Caco-2 (cell line): ENCODE results near the gene INPP5J. TPM values are rescaled to one million over a fixed set of nuclear protein-coding genes. Genes with fewer than 3 reads are reported as not detected.

Source experiments
- BruUV-seq: library from RNA; stranded (reverse); fragments of 400-500 nt; replicated peaks from 2 replicates; lab custom pipeline; 2021; lab: Mats Ljungman, UMichigan
- CTCF ChIA-PET: fragments of 300-600 bp; sonication (Branson Sonifier 250); formaldehyde crosslinking; loops from one replicate; lab custom pipeline; 2022; ENCODE audit warnings: antibody characterized with exemption; lab: Charles Lee
- POLR2A ChIA-PET: fragments of 300-600 bp; sonication (Branson Sonifier 250); formaldehyde crosslinking; loops from one replicate; lab custom pipeline; 2022; ENCODE audit warnings: antibody characterized with exemption; lab: Charles Lee
- DNase-seq, 2 experiments: peaks; one replicate each; pipeline versions ENCODE4 v3.0.0 to v3.0.0-alpha.2; 2020 to 2022
- H3K27me3 ChIP-seq: replicated peaks from 2 replicates; pipeline ENCODE4 v1.6.0; 2011; ENCODE audit warnings: low read length; ENCODE audit not compliant: control insufficient read depth, insufficient read depth
- H3K36me3 ChIP-seq: 2 replicates; pipeline ENCODE4 v1.5.1; 2011; ENCODE audit warnings: low read length; ENCODE audit not compliant: control insufficient read depth, insufficient read depth
- H3K4me1 ChIP-seq: fragments of 250-450 bp; sonication (Bioruptor Pico); 2 replicates; pipeline ENCODE4 v1.5.1; 2020; ENCODE audit warnings: mild to moderate bottlenecking
- H3K4me3 ChIP-seq: 2 replicates; pipeline ENCODE4 v1.5.1; 2011; ENCODE audit warnings: low read depth, mild to moderate bottlenecking, control low read depth, low read length
- H3K9me3 ChIP-seq: fragments of 250-450 bp; sonication (Bioruptor Pico); 2 replicates; pipeline ENCODE4 v1.5.1; 2020; ENCODE audit warnings: mild to moderate bottlenecking, moderate library complexity
- H3K27ac Mint-ChIP-seq: one replicate; pipeline ENCODE4 v1.8.0; 2022; ENCODE audit warnings: mixed read lengths; ENCODE audit not compliant: unreplicated experiment
- H3K27me3 Mint-ChIP-seq: one replicate; pipeline ENCODE4 v1.8.0; 2022; ENCODE audit warnings: mixed read lengths; ENCODE audit not compliant: insufficient read depth, unreplicated experiment
- H3K36me3 Mint-ChIP-seq: one replicate; pipeline ENCODE4 v1.8.0; 2022; ENCODE audit warnings: mild to moderate bottlenecking, mixed read lengths; ENCODE audit not compliant: insufficient read depth, unreplicated experiment
- H3K4me1 Mint-ChIP-seq: one replicate; pipeline ENCODE4 v1.8.0; 2022; ENCODE audit warnings: low read depth, mixed read lengths; ENCODE audit not compliant: unreplicated experiment
- H3K4me3 Mint-ChIP-seq: one replicate; pipeline ENCODE4 v1.8.0; 2022; ENCODE audit warnings: mild to moderate bottlenecking, moderate library complexity, mixed read lengths; ENCODE audit not compliant: unreplicated experiment
- H3K9me3 Mint-ChIP-seq: one replicate; pipeline ENCODE4 v1.8.0; 2022; ENCODE audit warnings: mixed read lengths; ENCODE audit not compliant: unreplicated experiment
- intact Hi-C: fragments of 100-400 bp; cut with micrococcal nuclease; formaldehyde crosslinking; loops from one replicate; pipeline ENCODE4 v1.10.0; 2022; ENCODE audit not compliant: unreplicated experiment
- total RNA-seq: library from RNA; stranded (reverse); gene quantifications from 2 replicates; pipeline ENCODE4 v1.2.3, GENCODE V29; 2022
- TF ChIP-seq, protein P1 (sequence below), 2 experiments: fragments of 200-600 bp in 1 of 2; IDR thresholded peaks; 1 replicate in 1 of 2; 2 replicates in 1 of 2; pipeline versions ENCODE4 v1.5.1 to v1.8.0; 2011 to 2022; ENCODE audit warnings: antibody characterized with exemption in 1 of 2, control low read depth in 1 of 2, inconsistent platforms in 1 of 2, low read depth in 1 of 2, low read length in 1 of 2, mild to moderate bottlenecking in 1 of 2, moderate library complexity in 1 of 2; ENCODE audit not compliant: insufficient read depth in 1 of 2, severe bottlenecking in 1 of 2, unreplicated experiment in 1 of 2

Gene INPP5J
- total RNA-seq, 1 experiment from 2014 or later, result 6.8 TPM

DNA sequence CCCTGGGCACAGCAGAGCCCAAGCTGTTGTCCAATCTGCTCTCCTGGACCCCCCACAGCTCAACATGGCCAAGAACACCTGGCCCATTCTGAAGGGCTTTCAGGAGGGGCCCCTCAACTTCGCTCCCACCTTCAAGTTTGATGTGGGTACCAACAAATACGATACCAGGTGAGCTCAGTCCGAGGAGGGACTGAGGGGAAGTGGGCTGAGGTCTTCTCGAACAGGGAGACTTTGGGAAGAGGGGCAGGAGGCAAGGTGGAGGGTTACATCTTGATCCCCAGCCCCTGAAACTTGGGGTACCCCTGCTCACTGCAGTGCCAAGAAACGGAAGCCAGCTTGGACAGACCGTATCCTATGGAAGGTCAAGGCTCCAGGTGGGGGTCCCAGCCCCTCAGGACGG lies 5.4 kb downstream of the INPP5J start:
- Histone ChIP-seq H3K27me3 (no peaks in the 10 kb centered on the region), H3K9me3 (no peaks in the 10 kb centered on the region), H3K4me1 (no peaks in the 10 kb centered on the region), H3K36me3 (no peaks in the 10 kb centered on the region), H3K4me3 (no peak overlapping the region)
- TF ChIP-seq, protein P1, sequence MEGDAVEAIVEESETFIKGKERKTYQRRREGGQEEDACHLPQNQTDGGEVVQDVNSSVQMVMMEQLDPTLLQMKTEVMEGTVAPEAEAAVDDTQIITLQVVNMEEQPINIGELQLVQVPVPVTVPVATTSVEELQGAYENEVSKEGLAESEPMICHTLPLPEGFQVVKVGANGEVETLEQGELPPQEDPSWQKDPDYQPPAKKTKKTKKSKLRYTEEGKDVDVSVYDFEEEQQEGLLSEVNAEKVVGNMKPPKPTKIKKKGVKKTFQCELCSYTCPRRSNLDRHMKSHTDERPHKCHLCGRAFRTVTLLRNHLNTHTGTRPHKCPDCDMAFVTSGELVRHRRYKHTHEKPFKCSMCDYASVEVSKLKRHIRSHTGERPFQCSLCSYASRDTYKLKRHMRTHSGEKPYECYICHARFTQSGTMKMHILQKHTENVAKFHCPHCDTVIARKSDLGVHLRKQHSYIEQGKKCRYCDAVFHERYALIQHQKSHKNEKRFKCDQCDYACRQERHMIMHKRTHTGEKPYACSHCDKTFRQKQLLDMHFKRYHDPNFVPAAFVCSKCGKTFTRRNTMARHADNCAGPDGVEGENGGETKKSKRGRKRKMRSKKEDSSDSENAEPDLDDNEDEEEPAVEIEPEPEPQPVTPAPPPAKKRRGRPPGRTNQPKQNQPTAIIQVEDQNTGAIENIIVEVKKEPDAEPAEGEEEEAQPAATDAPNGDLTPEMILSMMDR (IDR thresholded peaks at IDR 0.05; ENCODE audit: insufficient read depth in 1 of 2, low read depth in 1 of 2, low read length in 1 of 2, severe bottlenecking in 1 of 2, unreplicated experiment in 1 of 2), result no peak
- H3K9me3 Mint-ChIP-seq, result no peaks in the 10 kb centered on the region
- no peaks in the 10 kb centered on the region for H3K27me3 Mint-ChIP-seq
- no peak overlapping the region for H3K4me3 Mint-ChIP-seq
- CTCF ChIA-PET, result interaction anchor here (0.6 kb wide), 1 partner anchor 206 kb away, joined by 3 read pairs; no protein-coding TSS in a partner anchor
- intact Hi-C loops, result no loop called here
- POLR2A ChIA-PET, result no interaction called here
- H3K4me1 Mint-ChIP-seq, result no peaks in the 10 kb centered on the region
- no peak for DNase-seq
- H3K36me3 Mint-ChIP-seq, result no peaks in the 10 kb centered on the region
- no peak overlapping the region for H3K27ac Mint-ChIP-seq
- no TSS peak for BruUV-seq

DNA sequence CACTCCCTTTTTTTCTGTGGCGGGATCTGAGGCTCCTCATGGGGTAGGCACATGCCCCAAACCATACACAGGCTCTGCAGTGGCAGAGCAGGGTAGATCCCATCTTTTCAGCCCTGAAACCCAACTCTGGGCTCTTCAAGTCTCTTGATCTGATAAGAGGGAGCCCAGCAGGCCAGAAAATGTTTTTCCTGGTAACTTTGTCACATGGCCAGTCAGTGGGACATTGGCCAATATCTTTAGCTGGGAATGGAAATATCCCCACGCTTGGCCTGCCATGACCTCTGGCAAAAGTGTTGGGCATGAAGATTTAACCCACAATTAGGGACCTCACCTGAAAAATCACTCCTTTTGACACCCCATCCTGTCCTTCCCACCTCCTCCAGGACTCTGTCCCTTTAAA lies 8.1 kb downstream of the INPP5J start:
- no peaks in the 10 kb centered on the region for H3K27me3 ChIP-seq
- H3K36me3 ChIP-seq, result no peaks in the 10 kb centered on the region
- Mint-ChIP-seq H3K4me1 (no peaks in the 10 kb centered on the region), H3K27me3 (no peaks in the 10 kb centered on the region), H3K36me3 (no peaks in the 10 kb centered on the region), H3K4me3 (no peak overlapping the region), H3K9me3 (no peaks in the 10 kb centered on the region), H3K27ac (no peak overlapping the region)
- TF ChIP-seq, protein P1 (IDR thresholded peaks at IDR 0.05; ENCODE audit: insufficient read depth in 1 of 2, low read depth in 1 of 2, low read length in 1 of 2, severe bottlenecking in 1 of 2, unreplicated experiment in 1 of 2), result no peak
- H3K4me3 ChIP-seq, result no peak overlapping the region
- no TSS peak for BruUV-seq
- H3K4me1 ChIP-seq, result no peaks in the 10 kb centered on the region
- intact Hi-C loops, result no loop called here
- no peak for DNase-seq
- ChIA-PET POLR2A (no interaction called here), CTCF (no interaction called here)
- H3K9me3 ChIP-seq, result no peaks in the 10 kb centered on the region

DNA sequence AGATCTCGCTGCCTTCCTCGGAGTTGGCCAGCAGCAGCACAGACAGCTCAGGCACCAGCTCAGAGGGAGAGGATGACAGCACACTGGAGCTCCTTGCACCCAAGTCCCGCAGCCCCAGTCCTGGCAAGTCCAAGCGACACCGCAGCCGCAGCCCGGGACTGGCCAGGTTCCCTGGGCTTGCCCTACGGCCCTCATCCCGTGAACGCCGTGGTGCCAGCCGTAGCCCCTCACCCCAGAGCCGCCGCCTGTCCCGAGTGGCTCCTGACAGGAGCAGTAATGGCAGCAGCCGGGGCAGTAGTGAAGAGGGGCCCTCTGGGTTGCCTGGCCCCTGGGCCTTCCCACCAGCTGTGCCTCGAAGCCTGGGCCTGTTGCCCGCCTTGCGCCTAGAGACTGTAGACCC lies 11.1 kb downstream of the INPP5J start:
- no peak overlapping the region for H3K4me3 Mint-ChIP-seq
- CTCF ChIA-PET, result no interaction called here

More for the DNA sequence above, 11.1 kb downstream of the INPP5J start:
- Histone ChIP-seq H3K4me3 (no peak overlapping the region), H3K9me3 (no peaks in the 10 kb centered on the region), H3K36me3 (no peaks in the 10 kb centered on the region), H3K27me3 (no peaks in the 10 kb centered on the region), H3K4me1 (no peaks in the 10 kb centered on the region)
- POLR2A ChIA-PET, result no interaction called here
- TF ChIP-seq, protein P1 (IDR thresholded peaks at IDR 0.05; ENCODE audit: insufficient read depth in 1 of 2, low read depth in 1 of 2, low read length in 1 of 2, severe bottlenecking in 1 of 2, unreplicated experiment in 1 of 2), result no peak
- Mint-ChIP-seq H3K4me1 (no peaks in the 10 kb centered on the region), H3K36me3 (no peaks in the 10 kb centered on the region), H3K27ac (no peak overlapping the region), H3K27me3 (no peaks in the 10 kb centered on the region), H3K9me3 (no peaks in the 10 kb centered on the region)
- intact Hi-C loops, result no loop called here
- BruUV-seq, result no TSS peak
- no peak for DNase-seq
